ENCODE data around the gene RASGRF1. TPM values are rescaled to one million over a fixed set of nuclear protein-coding genes. Genes with fewer than 3 reads are reported as not detected.

Gene RASGRF1
- total RNA-seq: not detected

- intact Hi-C loops (cut with DNase I): no loop called here
- no peaks in the 10 kb centered on the region for H3K36me3 ChIP-seq
- H3K27ac ChIP-seq: no peak within 1 kb of the TSS
- no peaks in the 10 kb centered on the region for H3K9me3 ChIP-seq
- TF ChIP-seq POLR2AphosphoS5 (IDR thresholded peaks at IDR 0.05; ENCODE audit: insufficient read depth in 1 of 2, low read depth in 1 of 2) (no peak), CTCF (IDR thresholded peaks at IDR 0.05) (no peak), POLR2A (IDR thresholded peaks at IDR 0.05) (no peak)
- H3K4me1 ChIP-seq: peaks cover 33% of the 10 kb centered on the region
- peak within 1 kb of the TSS; percentile 20 to 39 for H3K4me3 ChIP-seq
- no peaks in the 10 kb centered on the region for H3K27me3 ChIP-seq
- DNase-seq (ENCODE audit: extremely low spot score in 2 of 2): peak in 1 of 2 donors; percentile 34
Measured at GRCh38 chr15:79090487-79091203, at the start of gene RASGRF1. Gene RASGRF1, minus strand, starts transcription at chr15:79090780. Its CDS starts 282 bp downstream, at chr15:79090498.

GRCh38 chr15:79136434-79137046 is 46.0 kb upstream of the RASGRF1 start:
- Histone ChIP-seq H3K9me3 (no peaks in the 10 kb centered on the region), H3K27ac (no peak overlapping the region), H3K4me1 (no peaks in the 10 kb centered on the region), H3K27me3 (no peaks in the 10 kb centered on the region), H3K4me3 (no peak overlapping the region), H3K36me3 (no peaks in the 10 kb centered on the region)
- intact Hi-C loops (cut with DNase I): no loop called here
- peak in 1 of 2 donors; percentile 65 for DNase-seq (ENCODE audit: extremely low spot score in 2 of 2)
- no peak for TF ChIP-seq CTCF (IDR thresholded peaks at IDR 0.05)
- no peak for TF ChIP-seq POLR2AphosphoS5 (IDR thresholded peaks at IDR 0.05; ENCODE audit: insufficient read depth in 1 of 2, low read depth in 1 of 2)
- TF ChIP-seq POLR2A (IDR thresholded peaks at IDR 0.05): no peak

- TF ChIP-seq POLR2AphosphoS5 (IDR thresholded peaks at IDR 0.05; ENCODE audit: insufficient read depth in 1 of 2, low read depth in 1 of 2): no peak
- no peak for TF ChIP-seq POLR2A (IDR thresholded peaks at IDR 0.05)
- TF ChIP-seq CTCF (IDR thresholded peaks at IDR 0.05): no peak
- no peak for DNase-seq (ENCODE audit: extremely low spot score in 2 of 2)
- Histone ChIP-seq H3K4me1 (no peaks in the 10 kb centered on the region), H3K27me3 (no peaks in the 10 kb centered on the region), H3K4me3 (no peak overlapping the region), H3K36me3 (no peaks in the 10 kb centered on the region), H3K27ac (no peak overlapping the region), H3K9me3 (no peaks in the 10 kb centered on the region)
- intact Hi-C loops (cut with DNase I): no loop called here
Measured at GRCh38 chr15:79133309-79133708, 42.7 kb upstream of the RASGRF1 start.

GRCh38 chr15:79132770-79133169 is 42.2 kb upstream of the RASGRF1 start:
- intact Hi-C loops (cut with DNase I): no loop called here
- TF ChIP-seq POLR2A (IDR thresholded peaks at IDR 0.05) (no peak), POLR2AphosphoS5 (IDR thresholded peaks at IDR 0.05; ENCODE audit: insufficient read depth in 1 of 2, low read depth in 1 of 2) (no peak), CTCF (IDR thresholded peaks at IDR 0.05) (no peak)
- Histone ChIP-seq H3K9me3 (no peaks in the 10 kb centered on the region), H3K4me1 (no peaks in the 10 kb centered on the region), H3K4me3 (no peak overlapping the region), H3K27ac (no peak overlapping the region), H3K27me3 (no peaks in the 10 kb centered on the region), H3K36me3 (no peaks in the 10 kb centered on the region)
- no peak for DNase-seq (ENCODE audit: extremely low spot score in 2 of 2)

GRCh38 chr15:79132361-79132760 is 41.8 kb upstream of the RASGRF1 start:
- no peaks in the 10 kb centered on the region for H3K9me3 ChIP-seq
- no peak for TF ChIP-seq POLR2AphosphoS5 (IDR thresholded peaks at IDR 0.05; ENCODE audit: insufficient read depth in 1 of 2, low read depth in 1 of 2)
- no peak for TF ChIP-seq CTCF (IDR thresholded peaks at IDR 0.05)
- TF ChIP-seq POLR2A (IDR thresholded peaks at IDR 0.05): no peak
- H3K36me3 ChIP-seq: no peaks in the 10 kb centered on the region
- intact Hi-C loops (cut with DNase I): no loop called here
- no peaks in the 10 kb centered on the region for H3K27me3 ChIP-seq
- DNase-seq (ENCODE audit: extremely low spot score in 2 of 2): no peak
- no peak overlapping the region for H3K4me3 ChIP-seq
- no peak overlapping the region for H3K27ac ChIP-seq
- no peaks in the 10 kb centered on the region for H3K4me1 ChIP-seq
